ENCODE results near the gene LRRC71.
A peak's percentile ranks its signal among the peaks of the same experiment; 100 is the strongest.
"Not testable (repeated sequence)": the region's sequence is repeated elsewhere in the genome, so short reads cannot be mapped to it uniquely, and the experiment has no call there.

LRRC71 gene

DNA sequence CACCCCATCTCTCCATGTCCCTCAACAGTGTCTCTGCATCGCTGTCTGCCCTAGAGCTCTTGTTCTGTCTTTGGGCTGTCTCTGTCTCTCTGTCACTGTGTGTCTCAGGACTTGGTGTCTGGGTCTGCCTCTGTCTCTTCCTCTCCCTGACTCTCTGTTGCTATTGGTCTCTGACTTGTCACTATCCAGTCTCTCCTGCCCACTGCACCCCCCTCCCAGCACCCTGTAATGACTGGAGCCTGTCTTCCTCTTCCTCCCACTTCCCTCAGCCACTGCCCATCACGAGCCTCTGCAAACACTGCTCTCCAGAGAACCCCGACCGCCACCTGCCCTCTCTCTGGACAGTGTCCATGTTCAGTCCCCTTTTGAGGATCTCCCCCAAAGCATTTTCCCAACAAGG lies 14.8 kb upstream of the LRRC71 start:
- DNase-seq (ENCODE audit: low spot score): no peak

DNA sequence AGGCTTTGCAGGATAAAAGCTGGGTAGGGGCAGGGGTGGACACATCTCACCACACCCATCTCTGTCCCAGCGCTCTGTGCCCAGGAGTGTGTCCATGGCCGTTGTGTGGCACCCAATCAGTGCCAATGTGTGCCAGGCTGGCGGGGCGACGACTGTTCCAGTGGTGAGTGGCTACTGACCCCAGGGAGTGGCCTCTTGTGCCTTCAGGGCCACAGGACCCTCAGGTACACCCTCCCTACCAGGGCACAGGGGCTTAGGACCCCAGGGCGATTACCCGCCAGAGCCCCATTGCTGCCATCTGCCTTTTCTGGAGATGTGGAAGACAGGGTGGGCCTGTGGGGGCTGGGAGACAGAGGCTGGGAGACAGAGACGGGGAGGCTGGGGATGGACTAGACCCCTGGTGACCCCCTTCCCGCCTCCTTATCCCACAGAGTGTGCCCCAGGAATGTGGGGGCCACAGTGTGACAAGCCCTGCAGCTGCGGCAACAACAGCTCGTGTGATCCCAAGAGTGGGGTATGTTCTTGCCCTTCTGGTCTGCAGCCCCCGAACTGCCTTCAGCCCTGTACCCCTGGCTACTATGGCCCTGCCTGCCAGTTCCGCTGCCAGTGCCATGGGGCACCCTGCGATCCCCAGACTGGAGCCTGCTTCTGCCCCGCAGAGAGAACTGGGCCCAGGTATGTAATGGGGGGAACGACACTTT lies 14.1 kb upstream of the LRRC71 start:
- no peak for DNase-seq (ENCODE audit: low spot score)

DNA sequence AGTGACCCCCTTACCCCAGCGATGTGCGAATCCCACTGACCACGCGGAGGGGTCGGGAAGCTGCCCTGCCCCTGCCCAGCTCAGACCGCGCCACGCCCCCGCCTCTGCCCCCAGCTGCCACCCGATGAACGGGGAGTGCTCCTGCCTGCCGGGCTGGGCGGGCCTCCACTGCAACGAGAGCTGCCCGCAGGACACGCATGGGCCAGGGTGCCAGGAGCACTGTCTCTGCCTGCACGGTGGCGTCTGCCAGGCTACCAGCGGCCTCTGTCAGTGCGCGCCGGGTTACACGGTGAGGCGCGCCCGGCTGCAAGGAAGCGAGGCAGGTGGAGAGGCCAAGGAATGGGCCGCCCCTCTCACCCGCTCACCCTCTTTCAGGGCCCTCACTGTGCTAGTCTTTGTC lies 11.9 kb upstream of the LRRC71 start:
- DNase-seq (ENCODE audit: low spot score): no peak

DNA sequence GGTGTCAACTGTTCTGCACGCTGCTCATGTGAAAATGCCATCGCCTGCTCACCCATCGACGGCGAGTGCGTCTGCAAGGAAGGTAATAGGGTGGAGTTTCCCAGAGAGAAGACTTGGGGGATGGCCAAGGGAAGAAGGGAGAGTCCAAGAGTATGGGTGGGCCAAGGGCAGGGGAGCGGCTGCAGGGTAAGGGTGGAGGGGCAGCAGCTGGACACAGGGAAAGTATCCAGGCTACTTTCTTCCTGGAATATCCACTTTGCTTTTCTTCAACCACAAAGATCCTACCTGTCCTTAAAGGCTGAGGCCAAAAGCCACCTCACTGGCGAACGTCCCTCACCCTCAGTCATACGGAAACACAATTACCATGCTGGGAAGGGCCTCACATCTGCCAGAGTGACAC lies 11.5 kb upstream of the LRRC71 start:
- no peak for DNase-seq (ENCODE audit: low spot score)

DNA sequence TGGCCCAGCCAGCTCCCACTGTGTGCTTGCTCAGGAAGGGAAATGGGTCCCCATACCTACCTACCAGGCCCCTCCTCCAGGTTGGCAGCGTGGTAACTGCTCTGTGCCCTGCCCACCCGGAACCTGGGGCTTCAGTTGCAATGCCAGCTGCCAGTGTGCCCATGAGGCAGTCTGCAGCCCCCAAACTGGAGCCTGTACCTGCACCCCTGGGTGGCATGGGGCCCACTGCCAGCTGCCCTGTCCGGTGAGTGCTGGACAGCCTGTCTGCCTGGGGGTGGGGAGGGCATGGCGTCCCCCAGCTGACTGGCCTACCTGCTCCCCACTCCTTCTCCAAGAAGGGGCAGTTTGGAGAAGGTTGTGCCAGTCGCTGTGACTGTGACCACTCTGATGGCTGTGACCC lies 10.8 kb upstream of the LRRC71 start:
- DNase-seq (ENCODE audit: low spot score): no peak

DNA sequence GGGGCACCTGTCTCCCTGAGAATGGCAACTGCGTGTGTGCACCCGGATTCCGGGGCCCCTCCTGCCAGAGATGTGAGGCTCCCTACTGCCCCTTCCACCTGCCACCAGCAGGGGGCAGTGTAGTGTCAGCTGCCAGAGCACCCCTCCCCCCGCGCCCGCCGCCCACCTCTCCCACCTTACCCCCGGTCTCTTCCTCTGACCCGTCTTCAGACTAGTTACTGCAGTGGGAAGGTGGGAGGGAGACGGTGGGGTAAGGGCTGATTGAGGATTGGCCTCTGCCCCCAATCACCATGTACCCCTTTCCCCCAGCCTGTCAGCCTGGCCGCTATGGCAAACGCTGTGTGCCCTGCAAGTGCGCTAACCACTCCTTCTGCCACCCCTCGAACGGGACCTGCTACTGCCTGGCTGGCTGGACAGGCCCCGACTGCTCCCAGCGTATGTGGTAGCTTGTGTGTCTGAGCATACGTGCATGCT lies 10.1 kb upstream of the LRRC71 start:
- no peak for DNase-seq (ENCODE audit: low spot score)

DNA sequence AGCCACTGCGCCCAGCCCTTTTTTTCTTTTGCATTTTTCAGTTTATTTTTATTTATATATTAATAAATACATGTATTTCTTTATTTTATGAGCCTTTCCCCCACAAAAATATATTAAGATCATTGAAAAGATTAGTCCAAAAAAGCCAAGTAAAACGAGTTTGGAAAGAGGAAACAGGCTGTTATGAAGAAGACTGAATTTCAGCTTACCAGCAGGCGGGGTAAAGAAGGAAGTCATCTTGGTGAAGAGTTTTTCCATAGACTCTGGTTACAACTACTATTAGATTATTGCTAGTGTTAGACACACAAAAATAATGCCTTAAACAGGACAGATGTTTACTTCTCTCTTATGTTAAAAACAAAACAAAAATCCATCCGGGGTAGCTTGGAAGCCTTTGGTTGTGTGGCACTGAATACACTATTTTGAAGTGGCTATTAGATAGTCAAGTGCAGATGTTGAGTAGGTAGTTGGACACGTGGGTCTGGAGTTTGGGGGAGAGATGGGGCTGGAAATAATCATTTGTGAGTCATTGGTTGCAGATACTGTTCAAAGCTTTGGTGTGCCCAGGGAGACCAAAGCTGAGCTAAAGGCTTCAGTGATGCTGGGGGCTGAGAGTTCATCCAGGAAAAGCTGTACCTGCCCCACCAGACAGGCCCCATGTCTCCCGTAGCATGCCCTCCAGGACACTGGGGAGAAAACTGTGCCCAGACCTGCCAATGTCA lies 8.7 kb upstream of the LRRC71 start:
- DNase-seq (ENCODE audit: low spot score): no peak

DNA sequence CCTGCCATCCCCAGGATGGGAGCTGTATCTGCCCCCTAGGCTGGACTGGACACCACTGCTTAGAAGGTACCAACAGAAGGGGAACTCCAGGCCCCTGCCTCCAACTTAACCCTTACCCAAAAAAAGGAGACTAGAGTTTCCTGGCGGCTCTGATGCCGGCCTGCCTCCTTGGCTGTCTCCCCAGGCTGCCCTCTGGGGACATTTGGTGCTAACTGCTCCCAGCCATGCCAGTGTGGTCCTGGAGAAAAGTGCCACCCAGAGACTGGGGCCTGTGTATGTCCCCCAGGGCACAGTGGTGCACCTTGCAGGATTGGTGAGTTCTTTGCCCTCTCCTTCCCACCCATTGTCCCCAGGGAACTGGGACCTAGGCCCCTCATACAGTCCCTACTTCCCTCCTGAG lies 8.1 kb upstream of the LRRC71 start:
- DNase-seq (ENCODE audit: low spot score): no peak

DNA sequence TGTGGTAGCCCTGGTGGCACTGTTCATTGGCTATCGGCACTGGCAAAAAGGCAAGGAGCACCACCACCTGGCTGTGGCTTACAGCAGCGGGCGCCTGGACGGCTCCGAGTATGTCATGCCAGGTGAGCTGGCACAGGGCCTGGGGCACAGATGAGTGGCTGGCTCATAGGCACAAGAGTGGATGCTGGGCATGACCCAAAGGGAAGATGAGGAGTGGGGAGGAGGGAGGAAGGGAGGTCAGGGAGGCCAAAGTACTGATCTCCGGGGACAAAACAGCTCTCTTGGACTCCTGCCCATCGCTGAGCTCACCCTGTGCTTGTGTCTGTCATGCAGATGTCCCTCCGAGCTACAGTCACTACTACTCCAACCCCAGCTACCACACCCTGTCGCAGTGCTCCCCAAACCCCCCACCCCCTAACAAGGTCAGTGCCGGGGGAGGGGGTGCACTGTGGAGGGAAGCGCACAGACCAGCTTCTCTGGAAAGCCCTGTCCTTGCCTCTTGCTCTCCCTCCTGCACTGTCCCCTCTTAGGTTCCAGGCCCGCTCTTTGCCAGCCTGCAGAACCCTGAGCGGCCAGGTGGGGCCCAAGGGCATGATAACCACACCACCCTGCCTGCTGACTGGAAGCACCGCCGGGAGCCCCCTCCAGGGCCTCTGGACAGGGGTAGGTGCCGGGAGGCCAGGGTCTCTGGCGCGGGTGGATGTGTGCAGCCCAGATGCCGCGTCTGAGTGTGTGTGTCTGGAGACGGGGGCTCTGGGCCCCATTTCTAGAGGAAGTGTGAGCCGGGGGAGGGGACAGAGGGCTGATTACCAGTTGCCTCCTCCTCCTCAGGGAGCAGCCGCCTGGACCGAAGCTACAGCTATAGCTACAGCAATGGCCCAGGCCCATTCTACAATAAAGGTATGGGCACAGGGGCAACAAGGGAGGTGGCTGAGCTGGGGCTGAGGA lies 7.3 kb upstream of the LRRC71 start:
- DNase-seq (ENCODE audit: low spot score): no peak

DNA sequence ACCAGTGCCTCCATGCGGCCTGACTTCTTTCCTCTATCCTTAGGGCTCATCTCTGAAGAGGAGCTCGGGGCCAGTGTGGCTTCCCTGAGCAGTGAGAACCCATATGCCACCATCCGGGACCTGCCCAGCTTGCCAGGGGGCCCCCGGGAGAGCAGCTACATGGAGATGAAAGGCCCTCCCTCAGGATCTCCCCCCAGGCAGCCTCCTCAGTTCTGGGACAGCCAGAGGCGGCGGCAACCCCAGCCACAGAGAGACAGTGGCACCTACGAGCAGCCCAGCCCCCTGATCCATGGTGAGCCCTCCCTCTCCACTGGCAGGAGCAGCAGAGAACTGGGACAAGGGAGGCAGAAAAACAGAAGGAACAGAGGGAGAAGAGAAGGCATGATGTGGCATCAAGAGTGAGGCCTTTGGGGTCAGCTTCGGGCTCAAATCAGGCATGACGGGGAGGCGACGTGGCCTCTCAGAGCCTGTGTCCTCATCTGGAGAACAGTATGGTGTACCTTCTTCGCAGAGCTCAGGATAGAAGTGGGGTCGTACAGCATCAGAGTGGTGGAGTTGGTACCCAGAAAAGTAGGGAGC lies 6.5 kb upstream of the LRRC71 start:
- no peak for DNase-seq (ENCODE audit: low spot score)

DNA sequence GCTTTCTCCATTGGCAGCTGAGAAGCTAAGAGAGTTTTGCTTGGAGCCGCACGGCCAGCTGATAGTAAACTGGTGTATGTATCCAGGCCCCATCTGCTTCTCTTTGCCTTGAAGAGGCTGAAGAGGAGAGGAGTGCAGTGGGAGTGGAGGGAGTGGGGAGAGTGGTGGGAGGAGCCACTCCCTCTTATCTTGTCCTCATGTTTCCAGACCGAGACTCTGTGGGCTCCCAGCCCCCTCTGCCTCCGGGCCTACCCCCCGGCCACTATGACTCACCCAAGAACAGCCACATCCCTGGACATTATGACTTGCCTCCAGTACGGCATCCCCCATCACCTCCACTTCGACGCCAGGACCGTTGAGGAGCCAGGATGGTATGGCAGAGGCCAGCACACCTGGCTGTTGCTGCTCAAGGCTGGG lies 6.0 kb upstream of the LRRC71 start:
- no peak for DNase-seq (ENCODE audit: low spot score)

DNA sequence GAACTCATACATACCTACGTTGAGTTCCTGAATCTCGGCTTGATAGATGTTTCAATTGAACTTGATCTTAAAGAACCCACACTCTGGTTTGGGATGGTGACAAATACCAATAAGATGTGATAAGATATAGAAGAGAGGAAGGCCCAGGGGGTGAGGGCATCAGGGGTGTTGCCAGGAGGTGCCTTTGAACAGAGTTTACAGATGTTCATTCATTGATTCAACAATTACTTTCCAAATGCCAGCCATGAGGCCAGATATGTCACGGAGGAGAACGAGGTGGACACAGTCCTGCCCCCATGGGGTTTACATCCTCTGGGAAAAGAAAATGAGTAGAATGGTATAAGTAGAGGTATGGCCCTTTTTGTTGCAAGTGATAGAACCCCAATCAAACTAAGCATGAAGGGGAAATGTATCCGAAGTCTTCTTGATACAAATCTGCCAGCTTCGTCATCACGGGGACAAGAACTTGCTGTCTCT lies 659 bp downstream of the LRRC71 start:
- no peak for DNase-seq (ENCODE audit: low spot score)

DNA sequence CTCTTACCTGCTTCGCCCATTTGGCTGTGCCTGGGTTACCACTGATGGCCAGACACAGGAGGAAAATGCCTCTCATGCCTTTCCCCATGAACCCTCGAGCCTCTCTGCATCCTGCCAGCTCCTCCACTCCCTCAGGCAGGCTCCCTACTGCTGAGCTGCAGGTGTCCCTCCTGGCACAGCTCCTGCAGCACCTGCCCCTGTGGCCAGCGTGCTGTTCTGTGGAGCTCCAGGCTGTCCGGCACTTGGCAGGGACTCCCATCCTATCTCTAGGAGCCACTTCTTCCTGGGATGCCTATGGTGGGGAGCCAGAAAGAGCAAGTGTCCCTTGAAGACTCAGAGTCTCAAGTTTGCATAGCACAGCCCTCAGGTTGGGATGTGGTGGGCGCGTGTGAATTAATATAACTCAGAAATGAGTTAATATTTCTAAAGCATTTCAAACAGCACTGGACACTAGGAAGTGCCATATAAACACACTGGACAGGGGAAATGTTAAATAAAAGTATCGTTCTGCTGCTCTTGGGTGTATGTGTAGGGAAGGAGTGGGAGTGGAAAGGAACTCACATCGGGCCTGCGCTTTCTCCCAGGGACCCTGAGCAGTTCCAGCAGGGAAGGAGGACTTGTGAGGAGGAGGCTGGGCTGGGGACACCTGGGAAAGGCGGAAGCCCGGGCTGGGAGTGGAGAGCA lies 2.7 kb downstream of the LRRC71 start:
- DNase-seq (ENCODE audit: low spot score): no peak

DNA sequence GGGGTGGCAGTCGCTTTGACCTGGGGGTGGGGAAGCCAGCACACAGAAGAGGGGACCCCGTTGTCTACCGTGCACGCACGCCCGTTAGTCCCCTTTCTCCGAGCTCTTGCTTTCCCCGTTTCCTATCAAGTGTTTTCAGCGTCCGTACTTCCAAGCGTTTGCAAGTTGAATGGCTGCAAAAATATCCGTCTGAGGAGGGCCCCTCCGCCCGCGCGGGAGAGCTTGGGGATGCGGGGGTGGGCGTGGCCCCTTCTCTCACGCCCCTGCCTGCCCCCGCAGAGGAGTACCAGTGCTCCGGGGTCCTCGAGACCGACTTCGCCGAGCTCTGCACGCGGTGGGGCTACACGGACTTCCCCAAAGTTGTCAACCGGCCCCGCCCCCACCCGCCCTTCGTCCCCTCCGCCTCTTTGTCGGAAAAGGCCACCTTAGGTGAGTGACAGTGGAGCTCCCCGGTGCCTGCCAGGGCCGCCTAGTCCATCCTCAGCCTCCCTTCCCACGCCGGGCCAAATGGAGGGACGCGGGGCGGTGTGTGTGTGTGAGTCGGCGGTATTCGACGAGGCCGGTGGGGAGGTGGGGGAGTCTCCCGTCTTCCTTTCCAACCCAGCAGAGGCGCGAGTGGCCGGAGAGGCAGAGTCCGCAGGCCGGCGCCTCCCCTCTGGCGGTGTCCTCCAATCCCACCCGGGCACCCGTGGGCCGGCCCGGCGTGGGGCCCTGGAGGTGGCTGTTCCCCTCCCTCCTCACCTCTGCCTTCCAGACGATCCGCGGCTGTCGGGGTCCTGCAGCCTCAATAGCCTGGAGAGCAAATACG lies 3.4 kb downstream of the LRRC71 start:
- no peak for DNase-seq (ENCODE audit: low spot score)

DNA sequence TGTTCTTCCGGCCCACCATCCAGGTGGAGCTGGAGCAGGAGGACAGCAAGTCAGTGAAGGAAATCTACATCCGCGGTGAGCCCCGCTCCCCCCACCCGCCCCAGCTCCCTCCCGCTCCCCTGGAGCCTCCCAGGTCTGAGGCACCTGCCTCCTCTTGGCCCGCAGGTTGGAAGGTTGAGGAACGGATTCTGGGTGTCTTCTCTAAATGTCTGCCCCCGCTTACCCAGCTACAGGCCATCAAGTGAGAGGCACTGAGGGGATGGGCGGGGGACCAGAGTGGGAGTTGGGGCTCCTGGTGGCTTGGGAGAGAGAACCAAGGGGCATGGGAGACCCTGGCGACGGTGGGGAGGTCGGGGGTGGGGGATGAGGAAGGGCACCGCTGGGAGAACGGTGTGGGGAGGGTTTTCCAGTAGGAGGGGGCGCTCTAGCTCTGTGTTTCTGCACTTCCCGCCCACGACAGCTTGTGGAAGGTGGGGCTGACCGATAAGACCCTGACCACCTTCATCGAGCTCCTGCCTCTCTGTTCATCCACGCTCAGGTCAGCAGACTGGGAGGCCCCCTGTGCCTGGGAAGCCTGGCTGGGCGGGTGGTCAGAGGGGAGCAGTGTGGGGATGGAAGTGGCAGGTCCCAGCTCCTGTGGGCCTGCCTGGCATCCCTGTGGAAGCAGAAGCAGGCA lies 4.2 kb downstream of the LRRC71 start:
- no peak for DNase-seq (ENCODE audit: low spot score)

DNA sequence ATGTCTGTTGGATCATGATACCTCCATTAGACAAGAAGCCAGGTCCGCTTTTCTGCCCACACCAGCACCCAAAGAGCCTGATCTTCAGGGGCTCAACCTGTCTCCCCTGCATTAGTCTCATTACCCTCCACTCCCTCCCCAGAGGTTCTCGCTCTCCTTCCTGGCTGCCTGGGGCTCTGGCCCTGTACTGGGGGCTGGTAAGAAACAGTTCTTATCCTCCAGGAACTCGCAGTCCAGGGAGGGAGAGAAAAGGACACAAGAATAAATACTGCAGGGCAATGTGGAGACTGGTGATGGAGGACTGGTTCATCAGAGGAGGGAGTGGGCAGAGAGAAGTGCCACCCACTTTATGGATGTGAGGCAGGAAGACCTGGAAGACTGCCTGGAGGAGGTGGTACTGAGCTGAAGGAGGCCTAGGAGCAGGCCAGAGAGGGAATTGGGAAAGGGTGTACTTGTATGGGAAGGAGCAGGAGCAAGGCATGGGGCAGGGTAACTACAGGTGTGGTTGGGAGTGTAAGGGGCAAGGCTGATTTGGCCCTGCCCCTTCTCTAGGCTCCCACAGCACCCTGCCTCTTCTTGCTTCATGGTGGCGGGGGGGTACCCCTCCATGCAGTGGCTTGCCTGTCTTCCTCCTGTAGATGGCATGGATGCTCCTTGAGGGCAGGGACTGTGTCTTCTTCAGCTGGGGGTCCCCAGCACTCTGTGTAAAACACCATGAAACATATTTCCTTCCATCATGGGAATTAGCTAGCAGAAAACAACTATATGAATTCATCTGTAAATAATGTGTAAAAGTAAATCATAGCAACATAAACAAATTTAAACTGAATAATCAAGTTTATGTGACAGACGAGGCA lies 5.0 kb downstream of the LRRC71 start:
- DNase-seq (ENCODE audit: low spot score): no peak

DNA sequence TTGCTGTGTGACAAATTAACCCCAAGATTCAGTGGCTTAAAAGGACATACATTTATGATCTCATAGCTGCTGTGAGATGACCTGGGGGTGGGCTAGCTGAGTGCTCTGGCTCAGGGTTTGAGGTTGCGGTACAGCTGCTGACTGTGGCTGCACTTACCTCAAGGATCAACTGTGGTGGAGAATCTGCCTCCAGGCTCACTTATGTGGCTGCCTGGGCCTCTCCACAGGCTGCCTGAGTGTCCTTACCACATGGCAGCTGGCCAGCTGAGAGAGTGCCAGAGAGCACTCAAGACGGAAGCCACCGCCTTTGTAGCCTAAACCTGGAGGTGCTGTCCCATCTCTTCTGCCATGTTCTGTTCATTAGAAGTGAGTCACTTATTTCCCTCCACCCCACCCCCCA lies 5.7 kb downstream of the LRRC71 start:
- peak; percentile 33 for DNase-seq (ENCODE audit: low spot score)

DNA sequence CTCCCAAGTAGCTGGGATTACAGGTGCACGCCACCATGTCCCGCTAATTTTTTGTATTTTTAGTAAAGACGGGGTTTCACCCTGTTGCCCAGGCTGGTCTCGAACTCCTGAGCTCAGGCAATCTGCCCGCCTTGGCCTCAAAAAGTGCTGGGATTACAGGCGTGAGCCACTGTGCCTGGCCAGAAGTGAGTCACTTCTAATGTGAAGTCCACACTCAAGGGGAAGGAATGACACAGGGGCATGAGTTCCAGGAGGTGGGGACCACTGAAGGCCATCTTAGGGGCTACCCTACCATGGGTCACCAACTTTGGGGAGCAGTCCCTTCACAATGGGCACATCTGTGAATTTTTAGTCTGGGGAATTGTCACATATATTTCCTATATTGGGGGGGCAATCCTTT lies 6.3 kb downstream of the LRRC71 start:
- DNase-seq (ENCODE audit: low spot score): not testable (repeated sequence)

Measured in RKO (cell line).